NCI-H2196 treated with DMSO at 0.1 percent for 48 hours (cell line): ENCODE results near the gene ELL2.
A peak's percentile ranks its signal among the peaks of the same experiment; 100 is the strongest.
"Not testable (repeated sequence)": the region's sequence is repeated elsewhere in the genome, so short reads cannot be mapped to it uniquely, and the experiment has no call there.

Source experiments
- DNase-seq: peaks from one replicate; lab custom pipeline; 2025; ENCODE audit not compliant: unreplicated experiment; lab: John Stamatoyannopoulos, UW

The ELL2 gene

GRCh38 chr5:95862671-95863382 is 98.8 kb downstream of the ELL2 start:
- no peak for DNase-seq

DNA sequence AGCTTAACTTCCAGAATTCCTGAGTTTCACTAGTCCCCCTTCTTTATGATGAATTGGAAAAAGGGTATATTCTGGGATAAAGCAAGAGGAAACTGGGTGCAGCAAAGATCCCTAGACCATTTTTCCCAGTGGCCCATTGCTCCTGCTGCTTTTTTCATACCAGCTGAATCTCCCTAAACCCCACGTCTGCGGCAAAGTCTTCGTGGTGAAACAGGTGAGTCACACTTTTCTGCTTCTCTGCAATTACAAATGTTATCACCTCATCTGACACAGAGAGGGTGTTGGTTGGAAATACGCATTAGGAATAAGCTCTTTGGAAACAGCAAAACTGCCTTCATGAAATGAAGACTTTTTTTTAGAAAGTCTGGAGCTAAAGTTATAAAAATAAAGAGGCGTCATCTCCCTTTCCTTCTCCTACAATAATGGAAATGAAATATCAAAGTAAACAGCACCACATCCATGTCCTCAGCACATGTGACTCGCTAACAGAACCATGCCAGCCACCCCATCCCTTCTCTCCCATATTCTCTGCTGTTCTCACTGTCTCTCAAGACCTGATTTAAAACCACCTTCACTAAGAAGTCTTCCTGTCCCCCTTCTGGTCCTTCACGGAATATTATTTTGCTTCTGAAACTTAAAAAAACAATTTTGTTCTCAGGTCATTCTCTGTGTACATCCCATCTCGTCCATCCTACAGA is 99.6 kb downstream of the ELL2 start:
- no peak for DNase-seq

- DNase-seq = peak; percentile 22
These were observed 100.3 kb downstream of the ELL2 start for GRCh38 chr5:95861221-95861863.

GRCh38 chr5:95859661-95860060 is 102.0 kb downstream of the ELL2 start:
- no peak for DNase-seq

DNA sequence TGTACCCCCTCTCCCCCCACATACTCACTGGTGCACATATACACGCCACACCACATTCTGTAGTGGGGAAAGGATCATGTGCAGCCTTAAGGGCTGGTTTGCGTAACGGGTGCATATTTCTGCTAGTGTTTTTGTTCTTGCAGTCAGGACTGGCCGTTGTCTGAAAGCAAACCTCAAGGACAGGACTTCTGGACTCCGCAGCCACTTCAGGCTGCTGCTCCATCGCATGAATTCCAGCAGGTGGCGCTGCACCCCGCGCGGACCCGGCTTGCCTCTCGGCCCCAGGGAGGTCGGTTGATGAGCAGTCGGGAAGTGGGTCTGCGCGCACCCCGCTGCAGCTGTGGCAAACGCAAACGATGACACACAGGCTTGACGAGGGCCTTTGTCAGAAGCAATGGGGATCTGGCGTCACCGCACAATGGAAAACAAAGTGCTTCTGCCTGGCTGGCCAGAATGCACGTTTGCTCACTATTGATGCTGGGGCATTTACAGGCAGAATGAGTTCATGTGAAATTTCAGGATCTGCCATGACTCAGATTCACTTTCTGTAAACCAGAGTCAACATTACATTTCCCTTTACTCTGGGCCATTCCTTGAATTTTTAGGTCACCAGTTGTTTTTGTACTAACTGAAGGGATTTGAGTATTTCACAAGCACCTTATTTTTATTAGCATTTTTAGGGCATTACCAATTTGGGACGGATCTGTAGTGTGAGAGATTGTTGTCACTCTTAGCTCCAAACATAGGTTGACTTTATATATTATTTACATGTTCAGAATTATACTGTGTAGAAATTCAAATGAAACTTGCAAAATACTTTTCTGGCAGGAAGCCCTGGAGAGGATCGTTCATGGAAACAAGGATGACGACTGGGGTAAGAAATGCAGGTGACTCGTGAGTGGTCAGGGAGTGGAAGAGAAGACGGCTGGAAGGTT is 102.7 kb downstream of the ELL2 start:
- peak; percentile 34 for DNase-seq

GRCh38 chr5:95858023-95858461 is 103.6 kb downstream of the ELL2 start:
- DNase-seq = no peak

- DNase-seq = no peak
These were observed 104.3 kb downstream of the ELL2 start for GRCh38 chr5:95857185-95857945.

DNA sequence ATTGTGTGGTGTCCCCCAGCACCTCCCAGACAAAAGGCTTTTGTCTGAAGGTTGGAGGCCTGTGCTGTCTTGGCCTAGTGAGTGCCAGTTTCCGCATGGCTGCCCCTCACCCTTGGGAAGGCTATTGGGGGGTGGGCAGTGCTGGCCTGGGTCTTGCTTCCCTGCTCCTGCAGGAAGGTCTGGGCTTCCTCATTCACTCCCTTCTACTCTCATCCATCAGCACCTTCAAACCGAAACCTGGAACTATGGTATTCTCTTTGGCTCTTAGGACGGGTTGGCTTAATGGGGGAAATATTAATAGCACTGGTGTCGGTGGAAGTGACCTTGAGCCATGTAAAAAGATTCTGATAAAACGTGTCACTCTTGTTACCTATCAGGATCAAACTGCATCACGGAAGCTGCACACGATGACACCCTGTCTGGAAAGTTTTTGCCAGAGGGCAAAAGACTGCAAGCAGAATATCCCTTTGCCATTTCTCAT is 105.1 kb downstream of the ELL2 start:
- DNase-seq = no peak

DNA sequence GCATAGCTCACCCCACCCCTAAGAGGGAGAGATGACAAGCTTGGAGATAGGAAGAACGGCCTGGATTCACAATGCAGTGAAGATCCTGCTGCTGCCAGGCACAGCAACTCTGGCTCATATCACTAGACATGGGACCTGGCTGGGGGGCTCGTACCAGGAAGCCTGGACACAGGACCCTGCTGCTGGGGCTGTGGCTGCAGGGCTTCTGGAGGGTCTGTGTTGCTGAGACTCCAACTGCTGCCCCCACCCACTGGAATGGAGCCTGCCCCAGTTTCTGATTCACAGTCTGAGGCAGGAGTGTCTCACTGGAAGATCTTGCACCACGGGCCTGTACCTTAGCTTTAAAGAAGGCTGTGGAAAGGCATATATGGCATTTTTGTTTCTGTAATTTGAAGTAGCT is 108.2 kb downstream of the ELL2 start:
- no peak for DNase-seq

DNA sequence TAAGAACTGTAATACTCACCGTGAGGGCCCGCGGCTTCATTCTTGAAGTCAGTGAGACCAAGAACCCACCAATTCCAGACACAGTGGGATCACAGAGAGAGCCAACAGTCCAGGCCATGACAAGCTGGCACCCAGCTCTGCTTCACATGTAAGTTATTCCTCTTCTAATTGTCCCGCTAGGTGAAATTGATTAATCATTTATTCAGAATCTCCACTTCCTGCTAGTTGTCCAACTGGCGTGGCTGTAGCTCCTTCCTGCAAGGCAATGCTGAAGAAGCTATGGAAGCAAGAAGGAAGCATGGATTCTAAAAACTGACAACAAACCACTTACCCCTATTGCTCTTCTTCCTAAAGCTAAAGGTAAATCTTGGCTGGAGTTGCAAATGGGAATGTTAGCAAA is 109.1 kb downstream of the ELL2 start:
- no peak for DNase-seq

- not testable (repeated sequence) for DNase-seq
These were observed 110.5 kb downstream of the ELL2 start for GRCh38 chr5:95851141-95851540.

GRCh38 chr5:95850391-95850894 is 111.2 kb downstream of the ELL2 start:
- DNase-seq = no peak

DNA sequence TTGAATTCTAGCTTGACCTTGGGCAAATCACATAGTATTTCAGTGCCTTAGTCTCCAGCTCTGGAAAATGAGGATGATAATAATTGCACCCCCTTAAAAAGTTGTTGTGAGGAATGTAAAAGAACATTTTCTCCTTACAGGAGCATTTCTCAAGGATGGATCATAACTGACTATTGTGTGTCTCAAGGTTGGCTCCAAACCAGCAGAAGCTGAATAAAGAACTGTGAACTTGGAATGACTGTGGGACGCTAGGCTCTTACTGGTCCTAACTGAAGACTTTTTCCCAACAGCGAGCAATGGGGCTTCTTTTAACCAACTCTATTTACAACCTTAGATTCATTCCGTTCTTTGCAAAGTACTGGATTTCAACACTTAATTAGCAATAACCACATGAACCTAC is 113.0 kb downstream of the ELL2 start:
- no peak for DNase-seq

- no peak for DNase-seq
These were observed 114.4 kb downstream of the ELL2 start for GRCh38 chr5:95847261-95847592.

DNA sequence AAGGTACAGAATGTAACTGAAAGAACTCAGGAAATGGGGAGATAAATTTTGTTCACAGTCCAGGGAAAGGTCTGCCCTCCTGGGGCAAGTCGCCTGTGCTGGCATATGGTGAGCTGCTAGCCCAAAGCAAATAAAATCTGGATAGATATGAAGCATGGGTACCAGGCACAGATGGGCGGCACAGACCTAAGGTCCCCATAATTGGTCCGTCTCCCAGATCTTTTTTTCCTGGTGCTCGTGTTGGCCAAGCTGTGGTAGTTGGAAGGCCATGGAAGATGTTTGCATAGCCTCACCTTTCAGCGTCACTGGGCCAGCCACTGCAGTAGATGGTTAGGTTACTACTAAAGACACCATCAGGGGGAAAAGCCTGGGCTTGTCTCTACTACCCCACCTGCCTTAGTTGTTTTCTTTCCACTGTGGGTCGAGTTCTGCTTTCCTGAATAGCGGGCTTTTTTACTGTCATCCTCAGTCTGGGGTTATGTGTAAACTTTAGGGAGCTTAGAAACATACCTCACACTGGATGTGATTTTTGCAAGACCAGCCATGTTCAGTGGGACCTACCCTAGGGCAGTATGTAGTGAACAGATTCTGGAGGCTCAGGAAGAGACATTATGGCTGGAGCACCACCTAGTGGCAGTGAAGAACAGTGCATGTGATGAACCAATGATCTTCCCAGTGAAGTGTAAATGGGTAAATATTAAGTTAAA is 114.9 kb downstream of the ELL2 start:
- peak; percentile 9 for DNase-seq

DNA sequence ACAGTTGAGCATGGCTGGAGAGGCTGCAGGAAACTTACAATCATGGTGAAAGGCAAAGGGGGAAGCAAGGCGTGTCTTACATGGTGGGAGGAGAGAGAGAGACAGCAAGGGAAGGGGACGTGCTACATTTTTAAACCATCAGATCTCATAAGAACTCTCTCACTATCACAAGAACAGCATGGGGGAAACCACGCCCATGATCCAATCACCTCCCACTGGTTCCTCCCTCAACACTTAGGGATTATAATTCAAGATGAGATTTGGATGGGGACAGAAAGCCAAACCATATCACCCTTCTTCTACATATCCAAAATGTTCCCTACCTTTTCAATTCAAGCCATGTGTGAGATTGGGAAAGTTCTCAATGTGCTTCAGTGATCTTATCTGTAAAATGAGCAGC is 116.3 kb downstream of the ELL2 start:
- DNase-seq = no peak

GRCh38 chr5:95843733-95844223 is 117.9 kb downstream of the ELL2 start:
- DNase-seq = no peak

- DNase-seq = no peak
These were observed 118.7 kb downstream of the ELL2 start for GRCh38 chr5:95842854-95843544.
